WTC11 (cell line): ENCODE measurements around the gene NR3C1. TPM values are rescaled to one million over a fixed set of nuclear protein-coding genes. Genes with fewer than 3 reads are reported as not detected.

ENCODE experiments used
- ATAC-seq: fragments of 200-7000 bp; cut with Tn5 transposase; 2 replicates; pipeline ENCODE4 v1.10.0; 2021; ENCODE audit warnings: mild to moderate bottlenecking, moderate library complexity
- CTCF ChIA-PET: fragments of 300-600 bp; sonication (Branson Sonifier 250); formaldehyde crosslinking; loops from one replicate; lab custom pipeline; 2021; ENCODE audit warnings: antibody characterized with exemption; lab: Charles Lee
- POLR2A ChIA-PET: fragments of 350-600 bp; sonication (Branson Sonifier 250); formaldehyde crosslinking; loops from one replicate; lab custom pipeline; 2021; ENCODE audit warnings: antibody characterized with exemption; lab: Charles Lee
- DNase-seq: peaks from one replicate; pipeline ENCODE4 v3.0.0; 2021; ENCODE audit warnings: low spot score
- H3K27ac Mint-ChIP-seq: 2 replicates; pipeline ENCODE4 v1.8.0; 2021; ENCODE audit warnings: mixed read lengths
- H3K27me3 Mint-ChIP-seq: 2 replicates; pipeline ENCODE4 v1.8.0; 2021; ENCODE audit warnings: low read depth, mild to moderate bottlenecking, moderate library complexity, mixed read lengths
- H3K36me3 Mint-ChIP-seq: 2 replicates; pipeline ENCODE4 v1.8.0; 2021; ENCODE audit warnings: mixed read lengths
- H3K4me1 Mint-ChIP-seq: 2 replicates; pipeline ENCODE4 v1.8.0; 2022; ENCODE audit warnings: mixed read lengths
- H3K4me3 Mint-ChIP-seq: 2 replicates; pipeline ENCODE4 v1.8.0; 2021; ENCODE audit warnings: mild to moderate bottlenecking, moderate library complexity, mixed read lengths
- H3K9me3 Mint-ChIP-seq: 2 replicates; pipeline ENCODE4 v1.8.0; 2021; ENCODE audit warnings: mixed read lengths
- ATF6 ChIP-seq: sonication (generic); formaldehyde crosslinking; IDR thresholded peaks from 2 replicates; pipeline ENCODE4 v1.8.1; 2023; ENCODE audit warnings: mild to moderate bottlenecking, missing genetic modification reagents
- FOXK1 ChIP-seq: sonication (generic); formaldehyde crosslinking; IDR thresholded peaks from 2 replicates; pipeline ENCODE4 v1.8.0; 2022; ENCODE audit warnings: mild to moderate bottlenecking, moderate library complexity, missing genetic modification reagents
- FOXP1 ChIP-seq: sonication (generic); formaldehyde crosslinking; IDR thresholded peaks from 2 replicates; pipeline ENCODE4 v1.8.0; 2022; ENCODE audit warnings: missing genetic modification reagents, mild to moderate bottlenecking, moderate library complexity, borderline replicate concordance
- GTF2I ChIP-seq: fragments of 250-450 bp; sonication (Bioruptor Pico); conservative IDR thresholded peaks from 2 replicates; pipeline ENCODE4 v1.4.0; 2021; ENCODE audit warnings: mild to moderate bottlenecking
- HMGXB4 ChIP-seq: sonication (generic); formaldehyde crosslinking; IDR thresholded peaks from 2 replicates; pipeline ENCODE4 v1.8.1; 2023; ENCODE audit warnings: mild to moderate bottlenecking, moderate library complexity, missing genetic modification reagents
- JUN ChIP-seq: sonication (generic); formaldehyde crosslinking; IDR thresholded peaks from 2 replicates; pipeline ENCODE4 v1.8.0; 2023; ENCODE audit warnings: mild to moderate bottlenecking, missing genetic modification reagents
- PRDM15 ChIP-seq: sonication (generic); formaldehyde crosslinking; IDR thresholded peaks from 2 replicates; pipeline ENCODE4 v1.8.0; 2022; ENCODE audit warnings: missing genetic modification reagents
- TP53 ChIP-seq: sonication (generic); formaldehyde crosslinking; IDR thresholded peaks from 2 replicates; pipeline ENCODE4 v1.8.1; 2023; ENCODE audit warnings: mild to moderate bottlenecking, missing genetic modification reagents
- ZNF232 ChIP-seq: sonication (generic); formaldehyde crosslinking; IDR thresholded peaks from 2 replicates; pipeline ENCODE4 v1.8.0; 2022; ENCODE audit warnings: mild to moderate bottlenecking, missing genetic modification reagents
- ZNF425 ChIP-seq: fragments of 250-450 bp; sonication (Bioruptor Pico); conservative IDR thresholded peaks from 2 replicates; pipeline ENCODE4 v1.9.0; 2021; ENCODE audit warnings: mild to moderate bottlenecking
- ZSCAN18 ChIP-seq: fragments of 250-450 bp; sonication (Bioruptor Pico); IDR thresholded peaks from 2 replicates; pipeline ENCODE4 v2.1.2; 2022; ENCODE audit warnings: mild to moderate bottlenecking, moderate library complexity
- total RNA-seq: library from RNA; stranded (reverse); gene quantifications from 3 replicates; pipeline ENCODE4 v1.2.3, GENCODE V29; 2021
- TF ChIP-seq, protein P1 (sequence below): sonication (generic); formaldehyde crosslinking; conservative IDR thresholded peaks from 2 replicates; pipeline ENCODE4 v1.8.1; 2023; ENCODE audit warnings: mild to moderate bottlenecking, low read depth, missing genetic modification reagents, moderate library complexity
- TF ChIP-seq, protein P2 (sequence below): sonication (generic); formaldehyde crosslinking; IDR thresholded peaks from 2 replicates; pipeline ENCODE4 v1.8.1; 2023; ENCODE audit warnings: mild to moderate bottlenecking, missing genetic modification reagents, moderate library complexity

Gene NR3C1
- total RNA-seq, 1 experiment from 2014 or later, result 15.0 TPM

DNA sequence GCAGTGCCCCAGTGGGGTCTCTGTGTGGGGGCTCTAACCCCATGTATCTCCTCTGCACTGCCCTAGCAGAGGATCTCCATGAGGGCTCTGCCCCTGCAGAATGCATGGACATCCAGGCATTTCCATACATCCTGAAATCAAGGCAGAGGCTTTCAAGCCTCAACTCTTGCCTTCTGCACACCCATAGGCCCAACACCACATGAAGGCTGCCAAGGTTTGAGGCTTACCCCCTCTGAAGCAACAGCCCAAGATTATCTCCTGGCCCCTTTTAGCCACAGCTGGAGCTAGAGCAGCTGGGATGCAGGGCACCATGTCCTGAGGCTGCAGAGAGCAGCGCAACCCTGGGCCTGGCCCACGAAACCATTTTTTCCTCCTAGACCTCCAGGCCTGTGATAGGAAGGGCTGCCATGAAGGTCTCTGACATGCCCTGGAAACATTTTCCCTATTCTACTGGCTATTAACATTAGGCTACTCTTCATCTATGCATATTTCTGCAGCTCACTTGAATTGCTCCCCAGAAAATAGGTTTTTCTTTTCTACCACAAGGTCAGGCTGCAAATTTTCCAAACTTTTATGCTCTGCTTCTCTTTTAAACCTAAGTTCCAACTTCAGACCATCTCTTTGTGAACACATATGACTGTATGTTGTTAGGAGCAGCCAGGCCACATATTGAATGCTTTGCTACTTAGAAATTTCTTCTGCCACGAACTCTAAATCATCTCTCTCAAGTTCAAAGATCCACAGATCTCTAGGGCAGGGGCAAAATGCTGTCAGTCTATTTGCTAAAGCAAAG lies 18.4 kb downstream of the NR3C1 start:
- ChIA-PET CTCF (no interaction called here), POLR2A (no interaction called here)
- Mint-ChIP-seq H3K9me3 (peaks cover 35% of the 10 kb centered on the region), H3K4me3 (no peak overlapping the region), H3K4me1 (peaks cover 3% of the 10 kb centered on the region), H3K27me3 (peaks cover 3% of the 10 kb centered on the region; the same call in 1 of the 2 replicates), H3K36me3 (peaks cover 36% of the 10 kb centered on the region), H3K27ac (no peak overlapping the region)
- DNase-seq, result no peak
- TF ChIP-seq HMGXB4, result no peak
- no peak for TF ChIP-seq FOXP1 (CRISPR knock-in tag)
- TF ChIP-seq, protein P1, sequence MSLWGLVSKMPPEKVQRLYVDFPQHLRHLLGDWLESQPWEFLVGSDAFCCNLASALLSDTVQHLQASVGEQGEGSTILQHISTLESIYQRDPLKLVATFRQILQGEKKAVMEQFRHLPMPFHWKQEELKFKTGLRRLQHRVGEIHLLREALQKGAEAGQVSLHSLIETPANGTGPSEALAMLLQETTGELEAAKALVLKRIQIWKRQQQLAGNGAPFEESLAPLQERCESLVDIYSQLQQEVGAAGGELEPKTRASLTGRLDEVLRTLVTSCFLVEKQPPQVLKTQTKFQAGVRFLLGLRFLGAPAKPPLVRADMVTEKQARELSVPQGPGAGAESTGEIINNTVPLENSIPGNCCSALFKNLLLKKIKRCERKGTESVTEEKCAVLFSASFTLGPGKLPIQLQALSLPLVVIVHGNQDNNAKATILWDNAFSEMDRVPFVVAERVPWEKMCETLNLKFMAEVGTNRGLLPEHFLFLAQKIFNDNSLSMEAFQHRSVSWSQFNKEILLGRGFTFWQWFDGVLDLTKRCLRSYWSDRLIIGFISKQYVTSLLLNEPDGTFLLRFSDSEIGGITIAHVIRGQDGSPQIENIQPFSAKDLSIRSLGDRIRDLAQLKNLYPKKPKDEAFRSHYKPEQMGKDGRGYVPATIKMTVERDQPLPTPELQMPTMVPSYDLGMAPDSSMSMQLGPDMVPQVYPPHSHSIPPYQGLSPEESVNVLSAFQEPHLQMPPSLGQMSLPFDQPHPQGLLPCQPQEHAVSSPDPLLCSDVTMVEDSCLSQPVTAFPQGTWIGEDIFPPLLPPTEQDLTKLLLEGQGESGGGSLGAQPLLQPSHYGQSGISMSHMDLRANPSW (CRISPR knock-in tag), result no peak
- no peak for TF ChIP-seq FOXK1 (CRISPR knock-in tag)
- TF ChIP-seq ZNF425 (CRISPR knock-in tag), result no peak
- TF ChIP-seq, protein P2, sequence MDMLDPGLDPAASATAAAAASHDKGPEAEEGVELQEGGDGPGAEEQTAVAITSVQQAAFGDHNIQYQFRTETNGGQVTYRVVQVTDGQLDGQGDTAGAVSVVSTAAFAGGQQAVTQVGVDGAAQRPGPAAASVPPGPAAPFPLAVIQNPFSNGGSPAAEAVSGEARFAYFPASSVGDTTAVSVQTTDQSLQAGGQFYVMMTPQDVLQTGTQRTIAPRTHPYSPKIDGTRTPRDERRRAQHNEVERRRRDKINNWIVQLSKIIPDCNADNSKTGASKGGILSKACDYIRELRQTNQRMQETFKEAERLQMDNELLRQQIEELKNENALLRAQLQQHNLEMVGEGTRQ (CRISPR knock-in tag), result no peak
- no peak for TF ChIP-seq ZSCAN18
- TF ChIP-seq ZNF232 (CRISPR knock-in tag), result no peak
- TF ChIP-seq JUN (CRISPR knock-in tag), result no peak
- TF ChIP-seq PRDM15 (CRISPR knock-in tag), result no peak
- TF ChIP-seq TP53 (CRISPR knock-in tag), result no peak
- no peak for TF ChIP-seq GTF2I (CRISPR knock-in tag)
- TF ChIP-seq ATF6 (CRISPR knock-in tag), result no peak
- no peak for ATAC-seq
